ENCODE measurements around the gene TNKS2.
"Not testable (repeated sequence)": the region's sequence is repeated elsewhere in the genome, so short reads cannot be mapped to it uniquely, and the experiment has no call there.

The TNKS2 gene
- long read RNA-seq, full-length matches to known transcripts, result 4 of 16 reads
- long read RNA-seq, partial matches to known transcripts, result 9 of 16 reads
- long read RNA-seq, other reads (novel, unspliced or antisense), result 3 of 16 reads

DNA sequence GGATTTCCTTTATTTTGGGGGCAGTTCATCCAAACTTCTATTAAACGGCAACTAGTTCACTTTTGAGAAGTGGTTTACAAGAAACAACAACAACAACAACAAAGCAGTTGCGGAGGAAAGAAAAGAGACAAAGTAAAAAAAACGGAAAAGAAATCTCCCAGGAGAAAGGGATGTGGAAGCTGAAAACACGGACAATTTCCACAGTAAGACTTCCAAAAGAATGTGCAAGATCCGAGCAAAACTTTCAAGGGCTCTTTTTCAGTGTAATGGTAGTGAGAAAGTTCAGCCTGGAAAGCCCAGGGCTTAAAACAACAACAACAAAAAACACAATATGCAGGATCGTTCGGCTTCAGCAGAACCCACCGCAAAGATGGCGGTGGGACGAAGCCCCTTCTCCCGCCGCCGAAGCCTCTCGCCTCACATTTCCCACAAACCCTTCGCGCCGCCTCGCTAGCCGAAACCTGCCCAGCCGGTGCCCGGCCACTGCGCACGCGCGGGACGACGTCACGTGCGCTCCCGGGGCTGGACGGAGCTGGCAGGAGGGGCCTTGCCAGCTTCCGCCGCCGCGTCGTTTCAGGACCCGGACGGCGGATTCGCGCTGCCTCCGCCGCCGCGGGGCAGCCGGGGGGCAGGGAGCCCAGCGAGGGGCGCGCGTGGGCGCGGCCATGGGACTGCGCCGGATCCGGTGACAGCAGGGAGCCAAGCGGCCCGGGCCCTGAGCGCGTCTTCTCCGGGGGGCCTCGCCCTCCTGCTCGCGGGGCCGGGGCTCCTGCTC, at the start of gene TNKS2:
Gene TNKS2, plus strand, starts transcription at position 553 of the 775 bp plus-strand sequence. CDS start 265 bp downstream, outside the sequence.
- H3K27ac ChIP-seq (replicated peaks), result peak within 1 kb of the TSS; percentile 84
- TF ChIP-seq GABPA (IDR thresholded peaks at IDR 0.05; ENCODE audit: low read depth) (0 out of 2 replicates have a peak, but pooled peaks have one; percentile 35), SPI1 (IDR thresholded peaks at IDR 0.05; ENCODE audit: borderline replicate concordance, low read depth) (no peak), POLR2AphosphoS5 (IDR thresholded peaks at IDR 0.05; ENCODE audit: low read depth) (peak; percentile 76)
- TF ChIP-seq, protein P1, sequence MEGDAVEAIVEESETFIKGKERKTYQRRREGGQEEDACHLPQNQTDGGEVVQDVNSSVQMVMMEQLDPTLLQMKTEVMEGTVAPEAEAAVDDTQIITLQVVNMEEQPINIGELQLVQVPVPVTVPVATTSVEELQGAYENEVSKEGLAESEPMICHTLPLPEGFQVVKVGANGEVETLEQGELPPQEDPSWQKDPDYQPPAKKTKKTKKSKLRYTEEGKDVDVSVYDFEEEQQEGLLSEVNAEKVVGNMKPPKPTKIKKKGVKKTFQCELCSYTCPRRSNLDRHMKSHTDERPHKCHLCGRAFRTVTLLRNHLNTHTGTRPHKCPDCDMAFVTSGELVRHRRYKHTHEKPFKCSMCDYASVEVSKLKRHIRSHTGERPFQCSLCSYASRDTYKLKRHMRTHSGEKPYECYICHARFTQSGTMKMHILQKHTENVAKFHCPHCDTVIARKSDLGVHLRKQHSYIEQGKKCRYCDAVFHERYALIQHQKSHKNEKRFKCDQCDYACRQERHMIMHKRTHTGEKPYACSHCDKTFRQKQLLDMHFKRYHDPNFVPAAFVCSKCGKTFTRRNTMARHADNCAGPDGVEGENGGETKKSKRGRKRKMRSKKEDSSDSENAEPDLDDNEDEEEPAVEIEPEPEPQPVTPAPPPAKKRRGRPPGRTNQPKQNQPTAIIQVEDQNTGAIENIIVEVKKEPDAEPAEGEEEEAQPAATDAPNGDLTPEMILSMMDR (IDR thresholded peaks at IDR 0.05; ENCODE audit: insufficient read depth, low read length), result no peak
- TF ChIP-seq, protein P2, sequence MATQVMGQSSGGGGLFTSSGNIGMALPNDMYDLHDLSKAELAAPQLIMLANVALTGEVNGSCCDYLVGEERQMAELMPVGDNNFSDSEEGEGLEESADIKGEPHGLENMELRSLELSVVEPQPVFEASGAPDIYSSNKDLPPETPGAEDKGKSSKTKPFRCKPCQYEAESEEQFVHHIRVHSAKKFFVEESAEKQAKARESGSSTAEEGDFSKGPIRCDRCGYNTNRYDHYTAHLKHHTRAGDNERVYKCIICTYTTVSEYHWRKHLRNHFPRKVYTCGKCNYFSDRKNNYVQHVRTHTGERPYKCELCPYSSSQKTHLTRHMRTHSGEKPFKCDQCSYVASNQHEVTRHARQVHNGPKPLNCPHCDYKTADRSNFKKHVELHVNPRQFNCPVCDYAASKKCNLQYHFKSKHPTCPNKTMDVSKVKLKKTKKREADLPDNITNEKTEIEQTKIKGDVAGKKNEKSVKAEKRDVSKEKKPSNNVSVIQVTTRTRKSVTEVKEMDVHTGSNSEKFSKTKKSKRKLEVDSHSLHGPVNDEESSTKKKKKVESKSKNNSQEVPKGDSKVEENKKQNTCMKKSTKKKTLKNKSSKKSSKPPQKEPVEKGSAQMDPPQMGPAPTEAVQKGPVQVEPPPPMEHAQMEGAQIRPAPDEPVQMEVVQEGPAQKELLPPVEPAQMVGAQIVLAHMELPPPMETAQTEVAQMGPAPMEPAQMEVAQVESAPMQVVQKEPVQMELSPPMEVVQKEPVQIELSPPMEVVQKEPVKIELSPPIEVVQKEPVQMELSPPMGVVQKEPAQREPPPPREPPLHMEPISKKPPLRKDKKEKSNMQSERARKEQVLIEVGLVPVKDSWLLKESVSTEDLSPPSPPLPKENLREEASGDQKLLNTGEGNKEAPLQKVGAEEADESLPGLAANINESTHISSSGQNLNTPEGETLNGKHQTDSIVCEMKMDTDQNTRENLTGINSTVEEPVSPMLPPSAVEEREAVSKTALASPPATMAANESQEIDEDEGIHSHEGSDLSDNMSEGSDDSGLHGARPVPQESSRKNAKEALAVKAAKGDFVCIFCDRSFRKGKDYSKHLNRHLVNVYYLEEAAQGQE (IDR thresholded peaks at IDR 0.05; ENCODE audit: insufficient replicate concordance, low read depth), result peak; percentile 61

GRCh38 chr10:91749592-91749991, 48.6 kb upstream of the TNKS2 start:
- not testable (repeated sequence) for H3K27me3 ChIP-seq (ENCODE audit: insufficient read depth, poor library complexity, severe bottlenecking); H3K4me3 ChIP-seq (replicated peaks; ENCODE audit: insufficient read depth, low read length); H3K27ac ChIP-seq (replicated peaks); DNase-seq (ENCODE audit: low read depth in 1 of 2, low spot score in 1 of 2)

More for the DNA sequence above, at the start of gene TNKS2:
- peak; percentile 85 to 93 for DNase-seq (ENCODE audit: low read depth in 1 of 2, low spot score in 1 of 2)
- Histone ChIP-seq H3K4me3 (replicated peaks; ENCODE audit: insufficient read depth, low read length) (peak within 1 kb of the TSS; percentile 98), H3K27me3 (ENCODE audit: insufficient read depth, poor library complexity, severe bottlenecking) (no peaks in the 10 kb centered on the region)

DNA sequence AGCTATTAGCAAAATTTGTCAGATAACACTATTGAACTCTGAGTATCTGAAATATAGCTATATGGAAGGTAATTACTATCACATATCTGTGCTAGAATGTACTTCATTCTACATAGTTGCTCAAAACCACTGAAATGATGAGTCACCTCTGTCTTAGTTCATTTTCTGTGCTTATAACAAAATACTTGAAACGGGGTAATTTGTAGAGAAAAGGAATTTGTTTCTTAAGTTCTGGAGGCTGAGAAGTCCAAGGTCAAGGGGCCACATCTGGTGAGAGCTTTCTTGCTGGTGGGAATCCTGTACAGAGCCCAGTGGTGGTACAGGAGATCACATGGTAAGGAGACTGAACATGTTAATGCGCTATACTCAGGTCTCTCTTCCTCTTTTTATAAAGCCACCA, 41.9 kb upstream of the TNKS2 start:
- no peaks in the 10 kb centered on the region for H3K27me3 ChIP-seq (ENCODE audit: insufficient read depth, poor library complexity, severe bottlenecking)
- peak in 1 of 2 experiments; percentile 3 for DNase-seq (ENCODE audit: low read depth in 1 of 2, low spot score in 1 of 2)
- no peak overlapping the region for H3K4me3 ChIP-seq (replicated peaks; ENCODE audit: insufficient read depth, low read length)
- H3K27ac ChIP-seq (replicated peaks), result no peak overlapping the region
- TF ChIP-seq SPI1 (IDR thresholded peaks at IDR 0.05; ENCODE audit: borderline replicate concordance, low read depth) (peak; percentile 65; the same call in 1 of the 2 replicates), GABPA (IDR thresholded peaks at IDR 0.05; ENCODE audit: low read depth) (no peak)

DNA sequence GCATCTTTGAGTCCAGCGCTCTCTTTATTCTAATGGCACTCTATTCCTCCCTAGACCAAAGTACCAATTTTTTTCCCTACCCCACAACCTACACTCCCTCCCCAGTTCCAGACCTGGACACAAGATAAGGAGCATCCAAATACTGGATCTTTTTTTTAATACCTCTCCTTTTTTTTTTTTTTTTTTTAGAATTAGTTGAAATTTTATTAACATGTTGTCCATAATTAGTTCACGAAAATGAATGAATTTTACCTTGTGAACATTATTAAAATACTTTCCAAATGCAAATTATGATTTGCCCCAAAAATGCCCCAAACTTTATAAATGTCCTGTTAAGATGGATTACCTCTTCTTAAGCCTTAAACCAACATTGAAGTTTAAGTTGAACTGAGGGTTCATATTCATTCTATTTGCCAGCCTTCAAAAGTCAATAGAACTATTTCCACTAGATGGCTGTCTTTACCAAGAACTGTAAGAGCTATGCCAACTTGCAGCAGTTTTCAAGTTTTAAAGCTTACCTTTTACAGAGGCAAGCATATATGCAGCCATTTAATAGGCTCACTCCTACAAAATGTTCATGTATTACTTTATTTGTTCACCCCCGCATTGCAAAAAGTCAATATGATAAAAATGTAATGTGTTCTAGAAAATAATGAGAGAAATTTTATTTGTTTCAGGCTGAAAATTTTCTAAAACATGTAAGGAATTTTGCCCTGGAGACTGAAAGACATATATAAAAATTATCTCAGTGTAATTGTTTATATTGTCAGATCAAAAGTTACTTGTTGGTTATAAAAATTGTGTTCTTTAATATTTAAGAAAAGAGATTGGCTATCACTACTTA, 39.7 kb upstream of the TNKS2 start:
- TF ChIP-seq SPI1 (IDR thresholded peaks at IDR 0.05; ENCODE audit: borderline replicate concordance, low read depth) (no peak), POLR2AphosphoS5 (IDR thresholded peaks at IDR 0.05; ENCODE audit: low read depth) (no peak), GABPA (IDR thresholded peaks at IDR 0.05; ENCODE audit: low read depth) (no peak)
- TF ChIP-seq, protein P2 (IDR thresholded peaks at IDR 0.05; ENCODE audit: insufficient replicate concordance, low read depth), result no peak
- TF ChIP-seq, protein P1 (IDR thresholded peaks at IDR 0.05; ENCODE audit: insufficient read depth, low read length), result no peak
- Histone ChIP-seq H3K4me3 (replicated peaks; ENCODE audit: insufficient read depth, low read length) (no peak overlapping the region), H3K27me3 (ENCODE audit: insufficient read depth, poor library complexity, severe bottlenecking) (no peaks in the 10 kb centered on the region), H3K27ac (replicated peaks) (no peak overlapping the region)
- DNase-seq (ENCODE audit: low read depth in 1 of 2, low spot score in 1 of 2), result peak in 1 of 2 experiments; percentile 16

All from HL-60 (cell line).